Skeletal muscle cell (primary cell): Measurements from ENCODE around the gene HLCS.
A peak's percentile ranks its signal among the peaks of the same experiment; 100 is the strongest.
"Not testable (repeated sequence)": the region's sequence is repeated elsewhere in the genome, so short reads cannot be mapped to it uniquely, and the experiment has no call there.

Experiments used
- DNase-seq: peaks from one replicate; pipeline ENCODE4 v3.0.0-alpha.2; 2010; ENCODE audit warnings: low read depth
- H3K4me3 ChIP-seq: 2 replicates; pipeline ENCODE4 v1.5.1; 2011; ENCODE audit warnings: low read depth, mild to moderate bottlenecking, control low read depth, low read length, moderate library complexity

Gene HLCS

DNA sequence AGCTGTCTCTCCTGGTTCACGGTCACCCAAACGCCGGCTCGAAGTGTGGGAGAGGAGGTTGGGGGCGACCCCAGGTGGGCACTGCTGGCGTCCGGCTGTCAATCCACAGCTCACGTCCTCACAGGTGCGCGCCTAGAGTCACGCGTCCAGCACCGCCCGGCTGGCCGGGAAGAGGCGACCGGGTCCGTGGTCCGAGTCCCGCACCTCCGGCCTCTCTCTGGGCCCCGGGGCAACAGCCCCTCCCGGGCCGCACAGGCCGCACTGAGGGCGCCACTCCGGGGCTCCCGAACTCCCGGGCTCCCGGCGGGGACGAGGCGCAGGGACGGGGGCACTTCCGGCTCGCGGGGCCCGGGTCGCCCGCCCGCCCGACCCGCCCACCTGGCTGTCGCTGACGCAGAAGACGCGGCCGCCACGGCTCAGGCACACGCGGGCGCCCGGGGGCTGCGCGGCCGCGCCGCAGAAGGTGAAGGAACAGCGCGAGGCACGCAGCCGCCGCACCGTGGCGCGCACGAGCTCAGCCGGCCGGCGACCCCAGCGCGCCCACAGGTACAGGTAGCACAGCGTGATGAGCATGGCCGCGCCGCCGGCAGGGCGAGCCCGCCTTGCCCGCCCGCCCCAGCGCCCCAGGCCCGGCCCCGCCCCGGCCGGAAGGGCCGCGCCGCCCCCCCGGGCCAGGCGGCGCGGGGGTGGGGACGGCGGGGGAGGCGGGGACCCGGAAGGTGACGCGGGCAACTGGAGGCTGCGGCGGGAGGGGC lies at the start of gene HLCS:
TSS of gene HLCS (minus strand) at position 604 of the 755 bp plus-strand sequence. CDS start at position 573, 31 bp downstream.
- peak within 1 kb of the TSS; percentile 65 for H3K4me3 ChIP-seq
- DNase-seq = no peak

DNA sequence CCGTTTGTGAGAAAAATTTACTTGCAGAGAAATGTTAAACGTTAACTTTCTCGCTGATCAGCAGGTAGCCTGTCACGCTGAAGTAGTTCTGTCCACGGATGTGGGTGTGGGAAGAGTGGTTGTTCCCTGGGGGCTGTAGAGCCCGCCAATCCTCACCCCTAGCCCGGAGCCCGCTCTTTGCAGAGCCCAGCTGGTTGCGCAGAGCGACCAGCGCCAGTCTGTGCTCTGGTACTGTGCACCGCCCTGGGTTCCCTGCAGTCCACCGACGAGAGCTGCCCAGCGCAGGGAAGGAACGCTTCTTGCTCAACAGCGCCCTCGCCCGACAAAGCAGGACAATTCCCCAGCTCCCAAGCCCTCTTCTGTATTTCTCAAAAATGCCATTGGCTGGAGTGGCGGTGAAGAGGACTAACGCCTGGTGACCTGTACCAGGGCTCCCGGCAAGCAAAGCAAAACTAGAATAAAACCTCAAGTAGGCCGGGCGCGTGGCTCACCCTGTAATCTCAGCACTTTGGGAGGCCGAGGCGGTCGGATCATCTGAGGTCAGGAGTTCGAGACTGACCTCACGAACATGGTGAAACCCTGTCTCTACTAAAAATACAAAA lies 43.4 kb upstream of the HLCS start:
- peak; percentile 49 for DNase-seq
- H3K4me3 ChIP-seq = peak overlapping the region; percentile 40

GRCh38 chr21:37008724-37009123 lies 42.3 kb upstream of the HLCS start:
- no peak overlapping the region for H3K4me3 ChIP-seq
- DNase-seq = no peak

DNA sequence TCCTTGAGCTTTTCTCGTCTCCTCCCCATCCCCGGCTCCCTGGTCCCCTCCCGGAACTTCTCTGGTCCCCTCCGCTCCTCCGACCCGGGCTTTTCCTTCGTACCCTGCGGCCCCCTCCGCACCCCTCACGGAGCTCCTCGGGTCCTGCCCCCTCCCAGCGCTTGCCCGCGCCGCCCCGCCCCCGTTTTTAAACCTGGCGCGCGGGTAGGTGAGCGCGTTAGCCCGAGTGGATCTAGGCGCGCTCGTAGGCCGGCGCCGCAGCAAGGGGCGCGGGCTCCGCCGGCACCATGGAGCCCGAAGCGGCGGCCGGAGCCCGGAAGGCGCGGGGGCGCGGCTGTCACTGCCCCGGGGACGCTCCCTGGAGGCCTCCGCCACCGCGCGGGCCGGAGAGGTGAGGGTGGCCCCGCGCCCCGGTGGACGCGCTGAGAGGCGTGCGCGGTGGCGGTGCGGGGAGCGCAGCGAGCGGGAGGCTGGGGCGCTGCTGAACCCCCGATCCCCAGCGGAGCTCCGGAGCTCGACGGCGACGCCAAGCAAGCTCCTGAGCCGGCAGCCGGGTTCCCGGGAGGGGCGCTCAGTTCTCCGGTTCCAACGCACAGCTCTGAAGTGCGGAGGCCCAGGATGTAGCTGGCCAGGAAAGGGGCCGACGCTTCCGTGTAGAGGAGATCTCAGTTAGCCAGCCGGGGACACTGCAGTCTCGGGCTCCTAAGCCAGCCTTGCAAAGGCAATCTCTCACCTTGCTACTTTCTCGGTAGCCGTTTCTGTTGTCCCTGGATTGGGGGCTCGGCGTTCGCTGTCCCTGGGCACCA lies 40.2 kb upstream of the HLCS start, which contains the start of gene RIPPLY3:
TSS of gene RIPPLY3 (plus strand) at position 217 of the 806 bp plus-strand sequence. CDS start at position 288, 71 bp downstream.
- H3K4me3 ChIP-seq = peak within 1 kb of the TSS; percentile 45
- DNase-seq = no peak

DNA sequence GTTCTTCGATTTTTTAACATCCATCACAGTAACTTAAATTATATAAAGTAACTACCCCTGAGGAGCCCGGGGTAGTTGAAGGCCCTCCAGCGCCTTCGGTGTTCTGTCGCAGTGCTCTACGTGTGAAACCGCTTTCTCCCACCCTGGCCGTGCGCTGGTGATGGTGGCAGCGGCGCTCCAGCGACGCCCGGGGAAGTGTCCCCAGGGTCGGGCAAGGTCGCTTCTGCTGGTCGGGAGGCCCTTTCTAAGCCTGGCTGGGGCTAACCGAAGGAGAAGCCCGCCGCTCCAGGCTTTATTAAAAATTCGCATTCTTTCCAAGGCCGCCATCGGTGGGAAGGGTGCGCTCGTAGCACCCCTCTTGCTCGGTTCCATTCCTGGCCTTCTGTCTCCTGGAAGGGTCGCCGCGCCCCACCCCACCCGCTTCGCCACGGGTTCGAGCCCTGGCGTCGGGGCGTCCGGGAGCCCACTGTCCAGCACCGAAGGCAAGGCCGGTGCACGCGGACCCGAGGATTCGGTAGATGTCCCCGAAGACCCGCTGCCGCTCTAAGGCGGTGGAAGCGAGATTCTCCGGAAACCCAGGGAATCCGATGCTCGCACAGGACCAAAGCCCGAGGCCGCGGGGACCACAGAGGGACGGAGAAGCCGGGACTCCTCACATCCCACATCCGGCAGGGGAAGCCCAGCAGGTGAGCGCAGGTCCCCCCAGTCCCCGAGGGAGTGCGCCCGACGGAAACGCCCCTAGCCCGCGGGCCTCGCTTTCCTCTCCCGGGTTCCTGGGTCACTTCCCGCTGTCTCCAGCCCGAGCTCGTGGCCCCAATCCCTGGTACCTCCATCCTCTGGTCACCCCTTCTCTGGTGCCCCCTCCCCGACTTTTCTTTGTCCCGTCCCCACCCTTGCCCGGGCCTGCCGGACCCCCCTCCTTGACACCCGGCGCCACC lies 39.3 kb upstream of the HLCS start:
- no peak for DNase-seq
- peak overlapping the region; percentile 45 for H3K4me3 ChIP-seq

- DNase-seq, H3K4me3 ChIP-seq: not testable (repeated sequence)
Observed at GRCh38 chr21:37003917-37004316, 37.4 kb upstream of the HLCS start.

- H3K4me3 ChIP-seq, DNase-seq: not testable (repeated sequence)
Observed at GRCh38 chr21:37002851-37003250, 36.4 kb upstream of the HLCS start.

GRCh38 chr21:37001441-37001840 lies 35.0 kb upstream of the HLCS start:
- DNase-seq = no peak
- H3K4me3 ChIP-seq = no peak overlapping the region

- no peak for DNase-seq
- no peak overlapping the region for H3K4me3 ChIP-seq
Observed at GRCh38 chr21:37000381-37000780, 33.9 kb upstream of the HLCS start.

GRCh38 chr21:36999131-36999898 lies 32.8 kb upstream of the HLCS start:
- DNase-seq = no peak
- no peak overlapping the region for H3K4me3 ChIP-seq

GRCh38 chr21:36995285-36995684 lies 28.8 kb upstream of the HLCS start:
- not testable (repeated sequence) for H3K4me3 ChIP-seq, DNase-seq

DNA sequence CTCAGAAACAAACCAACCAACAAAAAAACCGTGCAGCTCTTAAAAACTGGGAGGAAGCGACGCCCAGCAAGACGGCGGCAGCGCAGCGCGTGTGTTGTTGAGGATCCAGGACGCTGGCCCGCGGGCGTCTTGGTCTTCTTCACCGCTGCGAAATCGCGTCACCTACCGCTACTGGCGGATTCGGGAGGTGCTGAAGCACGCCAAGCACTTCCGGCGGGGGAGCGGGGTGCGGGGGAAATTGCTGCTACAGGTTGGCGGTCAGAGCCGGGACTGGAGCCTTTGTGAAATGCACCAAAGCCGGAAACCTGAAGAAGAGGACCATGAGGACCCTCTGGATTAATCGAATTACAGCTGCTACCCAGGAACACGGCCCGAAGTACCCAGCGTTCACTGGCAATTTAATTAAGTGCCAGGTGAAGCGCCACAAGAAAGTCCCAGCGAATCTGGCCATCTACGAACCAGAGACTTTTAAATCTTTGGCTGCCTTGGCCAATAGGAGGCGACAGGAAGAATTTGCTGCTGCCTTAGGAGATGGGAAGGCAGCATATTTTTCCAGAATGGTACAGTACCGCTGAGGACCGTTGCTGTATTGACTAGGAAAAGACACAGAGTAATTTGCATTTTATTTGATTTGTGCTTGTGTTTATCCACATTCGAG lies 28.2 kb upstream of the HLCS start:
- DNase-seq = no peak
- peak overlapping the region; percentile 29 for H3K4me3 ChIP-seq

DNA sequence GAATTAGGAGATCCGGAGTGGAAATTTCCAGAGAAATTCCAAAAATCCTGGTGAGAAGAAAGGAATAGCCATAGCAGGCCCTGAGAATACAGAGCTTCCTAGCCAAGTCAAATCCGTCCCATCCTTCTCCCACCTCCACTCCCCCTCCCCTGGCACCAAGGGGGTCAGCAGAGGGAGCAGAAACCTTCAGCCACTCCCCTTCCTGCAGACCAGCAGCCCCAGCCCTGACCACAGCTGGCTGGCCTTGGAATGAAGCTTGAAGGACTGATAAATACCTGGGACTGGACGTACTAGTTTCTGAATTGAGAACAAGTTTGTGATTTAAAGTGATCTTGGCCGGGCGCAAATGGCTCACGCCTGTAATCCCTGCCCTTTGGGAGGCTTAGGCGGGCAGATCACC lies 26.2 kb upstream of the HLCS start:
- DNase-seq = no peak

DNA sequence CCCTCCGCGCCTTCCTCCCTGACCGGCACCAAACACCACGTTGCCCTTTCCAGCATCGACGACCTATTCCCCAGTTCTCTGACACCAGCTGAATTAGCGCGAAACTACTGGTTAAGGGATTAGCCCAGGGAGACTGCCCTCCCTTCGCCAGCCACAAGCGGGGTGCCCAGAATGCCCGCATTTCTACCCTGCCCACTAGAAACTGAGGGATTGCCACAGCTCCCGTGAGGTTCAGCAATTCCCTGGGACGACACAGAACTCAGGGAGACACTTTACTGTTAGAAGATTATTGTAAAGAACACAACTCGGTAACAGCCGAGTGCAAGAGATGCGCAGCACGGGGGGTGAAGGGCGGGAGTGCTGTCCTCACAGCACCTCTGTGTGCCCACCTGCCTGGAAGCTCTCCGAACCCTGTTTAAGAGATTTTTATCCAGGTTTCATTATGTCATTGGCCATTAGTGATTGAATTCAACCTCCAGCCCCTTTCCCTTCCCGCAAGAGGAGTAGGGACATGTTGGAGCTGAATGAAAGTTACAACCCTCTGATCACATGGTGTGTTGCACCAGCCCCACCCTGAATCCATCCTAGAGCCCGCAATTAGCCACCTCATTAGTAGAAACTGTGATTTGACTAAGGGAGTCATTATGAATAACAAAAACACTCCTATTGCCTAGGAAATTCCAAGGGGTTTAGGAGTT lies 24.2 kb upstream of the HLCS start:
- peak overlapping the region; percentile 53 for H3K4me3 ChIP-seq
- DNase-seq = no peak

More for the DNA sequence above, 26.2 kb upstream of the HLCS start:
- H3K4me3 ChIP-seq = no peak overlapping the region

GRCh38 chr21:36989699-36990507 lies 23.4 kb upstream of the HLCS start:
- peak; percentile 76 for DNase-seq
- peak overlapping the region; percentile 53 for H3K4me3 ChIP-seq

- not testable (repeated sequence) for DNase-seq
- H3K4me3 ChIP-seq = peak overlapping the region; percentile 53
Observed at GRCh38 chr21:36989199-36989698, 22.8 kb upstream of the HLCS start.
